ENCODE data around the gene SMR3B. TPM values are rescaled to one million over a fixed set of nuclear protein-coding genes. Genes with fewer than 3 reads are reported as not detected.

SMR3B gene
- total RNA-seq, 2 experiments from 2014 or later, result not detected

DNA sequence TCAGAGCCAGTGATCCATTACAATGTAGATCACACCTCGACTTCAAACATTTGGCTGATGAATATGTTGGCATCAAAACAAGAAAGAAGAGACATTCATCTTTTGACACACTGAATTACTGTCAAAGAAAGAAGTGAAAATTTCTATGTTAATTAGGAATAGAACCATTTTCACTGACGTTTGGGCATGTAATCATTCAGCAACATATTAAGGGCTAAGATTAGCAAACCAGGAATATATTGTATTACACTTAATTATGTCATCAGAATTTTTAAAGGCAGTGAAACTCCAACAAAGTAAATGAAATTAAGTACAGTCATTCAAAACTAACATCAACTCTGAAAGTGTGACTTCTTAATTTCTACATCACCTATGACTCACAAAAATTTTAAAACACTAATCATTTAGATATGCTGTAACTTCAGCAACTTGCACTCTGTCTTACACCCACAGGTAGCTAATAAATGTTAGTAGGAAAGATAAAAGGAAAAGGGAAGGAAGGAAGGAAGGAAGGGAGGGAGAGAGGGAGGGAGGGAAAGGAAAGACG, 23.7 kb upstream of the SMR3B start:
- CTCF ChIA-PET, result no interaction called here
- no peaks in the 10 kb centered on the region for H3K4me1 Mint-ChIP-seq (ENCODE audit: low read depth)
- no peak for ATAC-seq

DNA sequence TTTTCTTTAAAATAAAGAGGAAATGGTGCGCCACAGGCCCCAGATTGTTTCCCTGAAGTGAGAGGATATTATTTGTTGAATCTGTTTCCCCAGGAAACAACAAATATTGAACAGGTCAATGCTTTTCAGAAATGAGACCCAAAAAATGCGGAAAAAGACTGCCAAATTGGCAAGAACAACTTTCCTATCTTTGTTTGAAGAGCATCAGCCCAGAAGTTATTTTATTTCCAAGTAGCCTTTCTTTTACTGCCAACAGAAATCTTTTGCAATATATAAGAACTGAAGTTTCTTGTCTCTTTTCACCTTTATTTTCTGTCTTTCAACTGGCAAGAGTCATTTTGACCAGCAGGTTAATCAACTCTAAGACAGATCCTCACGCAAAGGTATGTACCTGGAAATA, 22.5 kb upstream of the SMR3B start, which contains the start of gene SMR3A:
SMR3A (plus strand) TSS at position 301 of the 400 bp plus-strand sequence. CDS start 1,356 bp downstream, outside the sequence.
- DNase-seq (no peak), ATAC-seq (no peak)
- Mint-ChIP-seq H3K36me3 (ENCODE audit: low read depth) (no peaks in the 10 kb centered on the region), H3K4me3 (no peak within 1 kb of the TSS), H3K4me1 (ENCODE audit: low read depth) (no peaks in the 10 kb centered on the region), H3K9me3 (no peaks in the 10 kb centered on the region), H3K27ac (no peak within 1 kb of the TSS), H3K27me3 (no peaks in the 10 kb centered on the region)
- TF ChIP-seq, protein P1, sequence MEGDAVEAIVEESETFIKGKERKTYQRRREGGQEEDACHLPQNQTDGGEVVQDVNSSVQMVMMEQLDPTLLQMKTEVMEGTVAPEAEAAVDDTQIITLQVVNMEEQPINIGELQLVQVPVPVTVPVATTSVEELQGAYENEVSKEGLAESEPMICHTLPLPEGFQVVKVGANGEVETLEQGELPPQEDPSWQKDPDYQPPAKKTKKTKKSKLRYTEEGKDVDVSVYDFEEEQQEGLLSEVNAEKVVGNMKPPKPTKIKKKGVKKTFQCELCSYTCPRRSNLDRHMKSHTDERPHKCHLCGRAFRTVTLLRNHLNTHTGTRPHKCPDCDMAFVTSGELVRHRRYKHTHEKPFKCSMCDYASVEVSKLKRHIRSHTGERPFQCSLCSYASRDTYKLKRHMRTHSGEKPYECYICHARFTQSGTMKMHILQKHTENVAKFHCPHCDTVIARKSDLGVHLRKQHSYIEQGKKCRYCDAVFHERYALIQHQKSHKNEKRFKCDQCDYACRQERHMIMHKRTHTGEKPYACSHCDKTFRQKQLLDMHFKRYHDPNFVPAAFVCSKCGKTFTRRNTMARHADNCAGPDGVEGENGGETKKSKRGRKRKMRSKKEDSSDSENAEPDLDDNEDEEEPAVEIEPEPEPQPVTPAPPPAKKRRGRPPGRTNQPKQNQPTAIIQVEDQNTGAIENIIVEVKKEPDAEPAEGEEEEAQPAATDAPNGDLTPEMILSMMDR (IDR thresholded peaks at IDR 0.05), result no peak
- intact Hi-C loops (cut with micrococcal nuclease), result no loop called here
- ChIA-PET CTCF (no interaction called here), POLR2A (no interaction called here)

More for the DNA sequence above, 23.7 kb upstream of the SMR3B start:
- Mint-ChIP-seq H3K27me3 (no peaks in the 10 kb centered on the region), H3K4me3 (no peak overlapping the region), H3K27ac (no peak overlapping the region), H3K9me3 (no peaks in the 10 kb centered on the region), H3K36me3 (ENCODE audit: low read depth) (no peaks in the 10 kb centered on the region)
- TF ChIP-seq, protein P1 (IDR thresholded peaks at IDR 0.05), result no peak
- DNase-seq, result no peak
- intact Hi-C loops (cut with micrococcal nuclease), result no loop called here
- POLR2A ChIA-PET, result no interaction called here

DNA sequence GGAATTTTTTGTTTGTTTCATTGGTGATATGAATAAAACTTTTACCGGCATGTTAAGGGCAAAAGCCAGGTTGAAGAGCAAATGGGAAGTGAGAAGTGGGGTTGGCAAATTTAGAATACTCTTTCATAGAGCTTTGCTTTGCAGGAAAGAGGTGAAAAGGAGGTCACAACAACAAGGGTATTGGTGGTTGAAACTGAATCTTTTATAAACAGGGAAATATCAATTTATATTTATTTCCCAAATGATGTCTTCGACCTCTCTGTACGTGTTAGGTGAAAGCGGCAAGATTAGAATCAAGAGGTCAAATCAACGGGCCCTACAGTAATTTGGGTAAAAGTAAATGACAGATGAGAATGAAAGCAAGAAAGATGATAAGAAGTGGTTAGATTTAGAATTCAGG, 18.9 kb upstream of the SMR3B start:
- Mint-ChIP-seq H3K4me3 (no peak overlapping the region), H3K9me3 (no peaks in the 10 kb centered on the region), H3K36me3 (ENCODE audit: low read depth) (no peaks in the 10 kb centered on the region), H3K4me1 (ENCODE audit: low read depth) (no peaks in the 10 kb centered on the region), H3K27ac (no peak overlapping the region), H3K27me3 (no peaks in the 10 kb centered on the region)
- no peak for ATAC-seq
- TF ChIP-seq, protein P1 (IDR thresholded peaks at IDR 0.05), result no peak
- CTCF ChIA-PET, result no interaction called here
- POLR2A ChIA-PET, result no interaction called here
- intact Hi-C loops (cut with micrococcal nuclease), result no loop called here
- no peak for DNase-seq

DNA sequence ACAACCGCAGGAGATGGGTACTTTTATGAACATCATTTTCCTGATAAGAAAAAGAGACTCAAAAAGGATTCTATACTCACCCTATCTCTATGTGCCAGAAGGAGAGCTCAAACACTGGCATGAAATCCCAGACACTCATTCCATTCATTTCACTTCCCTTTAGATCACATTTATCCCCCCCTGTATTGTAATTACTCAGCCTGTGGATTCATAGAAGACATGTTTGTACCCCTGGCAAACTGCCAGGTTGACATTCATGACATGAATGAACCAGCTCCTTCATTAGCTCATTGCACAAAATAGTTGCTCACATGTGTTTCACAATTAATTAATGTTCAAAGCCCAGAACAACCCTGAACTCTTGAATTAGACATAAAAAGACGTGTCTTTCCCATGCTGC, 17.5 kb upstream of the SMR3B start:
- Mint-ChIP-seq H3K9me3 (no peaks in the 10 kb centered on the region), H3K36me3 (ENCODE audit: low read depth) (no peaks in the 10 kb centered on the region), H3K27me3 (no peaks in the 10 kb centered on the region), H3K27ac (no peak overlapping the region), H3K4me1 (ENCODE audit: low read depth) (no peaks in the 10 kb centered on the region), H3K4me3 (no peak overlapping the region)
- DNase-seq (no peak), ATAC-seq (no peak)
- CTCF ChIA-PET, result no interaction called here
- TF ChIP-seq, protein P1 (IDR thresholded peaks at IDR 0.05), result no peak
- POLR2A ChIA-PET, result no interaction called here
- intact Hi-C loops (cut with micrococcal nuclease), result no loop called here

DNA sequence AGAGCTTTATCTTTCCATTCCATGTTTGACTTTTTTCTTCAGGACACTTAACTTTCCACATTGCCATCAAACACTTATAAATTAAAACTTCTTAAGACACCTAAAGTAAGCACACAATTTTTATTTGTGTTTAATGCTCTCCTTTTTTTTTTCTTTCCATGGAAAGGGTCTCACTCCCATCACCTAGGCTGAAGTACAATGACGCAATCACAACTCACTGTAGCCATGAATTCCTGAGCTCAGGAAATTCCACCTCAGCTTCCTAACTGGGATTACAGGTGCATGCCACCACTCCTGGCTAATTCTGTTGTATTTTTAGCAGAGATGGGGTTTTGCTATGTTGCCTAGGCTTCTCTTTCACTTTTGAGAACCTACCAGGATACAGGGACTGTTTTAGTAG, 15.1 kb upstream of the SMR3B start:
- CTCF ChIA-PET, result no interaction called here
- ATAC-seq, result no peak
- H3K4me3 Mint-ChIP-seq, result no peak overlapping the region

More for the DNA sequence above, 15.1 kb upstream of the SMR3B start:
- intact Hi-C loops (cut with micrococcal nuclease), result no loop called here
- Mint-ChIP-seq H3K27me3 (no peaks in the 10 kb centered on the region), H3K27ac (no peak overlapping the region), H3K9me3 (no peaks in the 10 kb centered on the region), H3K4me1 (ENCODE audit: low read depth) (no peaks in the 10 kb centered on the region), H3K36me3 (ENCODE audit: low read depth) (no peaks in the 10 kb centered on the region)
- POLR2A ChIA-PET, result no interaction called here
- no peak for DNase-seq
- TF ChIP-seq, protein P1 (IDR thresholded peaks at IDR 0.05), result no peak
